ENCODE data around the gene PPP2R5E. TPM values are rescaled to one million over a fixed set of nuclear protein-coding genes. Genes with fewer than 3 reads are reported as not detected.

Gene PPP2R5E
- polyA plus RNA-seq, 3 donors: 8.9 to 26.3 (median 15.1) TPM

GRCh38 chr14:63543826-63544406 lies 739 bp upstream of the PPP2R5E start:
- Mint-ChIP-seq H3K27ac (peak overlapping the region; percentile 89 to 95 (median 92)), H3K9me3 (no peaks in the 10 kb centered on the region), H3K27me3 (ENCODE audit: low read depth in 3 of 3) (peaks cover 0 to 4% (median 2%) of the 10 kb centered on the region in 3 donors), H3K4me1 (peaks cover 28% of the 10 kb centered on the region), H3K4me3 (peak overlapping the region; percentile 92 to 94), H3K36me3 (peaks cover 9 to 10% of the 10 kb centered on the region in 2 donors)
- Histone ChIP-seq H3K27me3 (ENCODE audit: control insufficient read depth in 2 of 2, insufficient read depth in 2 of 2, low read length in 2 of 2) (no peaks in the 10 kb centered on the region), H3K79me2 (ENCODE audit: insufficient read depth, low read length) (peaks cover 42% of the 10 kb centered on the region), H3K36me3 (replicated peaks in 1 of 2; ENCODE audit: control insufficient read depth in 1 of 2, insufficient read depth in 2 of 2, low read length in 2 of 2) (peaks cover 6 to 11% of the 10 kb centered on the region in 2 donors), H3K27ac (ENCODE audit: low read depth in 1 of 2, low read length in 2 of 2) (peak overlapping the region; percentile 76 to 96), H3K4me2 (replicated peaks; ENCODE audit: extremely low read depth, low read length, poor library complexity, severe bottlenecking) (peak overlapping the region; percentile 97), H4K20me1 (ENCODE audit: insufficient read depth, low read length) (peaks cover 20% of the 10 kb centered on the region), H2AFZ (ENCODE audit: insufficient read depth, low read depth, low read length, poor library complexity, severe bottlenecking) (peak overlapping the region; percentile 87), H3K4me1 (ENCODE audit: control insufficient read depth in 1 of 2, insufficient read depth in 2 of 2, low read length in 2 of 2) (peaks cover 12 to 26% of the 10 kb centered on the region in 2 donors), H3K9ac (ENCODE audit: insufficient read depth, low read length, poor library complexity, severe bottlenecking) (peak overlapping the region; percentile 96), H3K4me3 (replicated peaks in 1 of 3; ENCODE audit: low read depth in 2 of 3, low read length in 3 of 3) (peak overlapping the region; percentile 56 to 99 (median 86)), H3K9me3 (replicated peaks in 1 of 2; ENCODE audit: control insufficient read depth in 1 of 2, insufficient read depth in 1 of 2, low read length in 2 of 2) (no peaks in the 10 kb centered on the region)
- intact Hi-C loops (cut with micrococcal nuclease): loop anchor here (1.0 to 5.0 kb wide), 2 partner anchors 98 kb away; partner anchors contain the start of gene WDR89 (in 1 of the 2)
- WGBS (ENCODE audit: insufficient coverage): under 1% methylated on average over 13 of the region's 22 CpGs
- DNase-seq: peak in 1 of 3 donors; percentile 5
- no peak for TF ChIP-seq CTCF (IDR thresholded peaks at IDR 0.05)

DNA sequence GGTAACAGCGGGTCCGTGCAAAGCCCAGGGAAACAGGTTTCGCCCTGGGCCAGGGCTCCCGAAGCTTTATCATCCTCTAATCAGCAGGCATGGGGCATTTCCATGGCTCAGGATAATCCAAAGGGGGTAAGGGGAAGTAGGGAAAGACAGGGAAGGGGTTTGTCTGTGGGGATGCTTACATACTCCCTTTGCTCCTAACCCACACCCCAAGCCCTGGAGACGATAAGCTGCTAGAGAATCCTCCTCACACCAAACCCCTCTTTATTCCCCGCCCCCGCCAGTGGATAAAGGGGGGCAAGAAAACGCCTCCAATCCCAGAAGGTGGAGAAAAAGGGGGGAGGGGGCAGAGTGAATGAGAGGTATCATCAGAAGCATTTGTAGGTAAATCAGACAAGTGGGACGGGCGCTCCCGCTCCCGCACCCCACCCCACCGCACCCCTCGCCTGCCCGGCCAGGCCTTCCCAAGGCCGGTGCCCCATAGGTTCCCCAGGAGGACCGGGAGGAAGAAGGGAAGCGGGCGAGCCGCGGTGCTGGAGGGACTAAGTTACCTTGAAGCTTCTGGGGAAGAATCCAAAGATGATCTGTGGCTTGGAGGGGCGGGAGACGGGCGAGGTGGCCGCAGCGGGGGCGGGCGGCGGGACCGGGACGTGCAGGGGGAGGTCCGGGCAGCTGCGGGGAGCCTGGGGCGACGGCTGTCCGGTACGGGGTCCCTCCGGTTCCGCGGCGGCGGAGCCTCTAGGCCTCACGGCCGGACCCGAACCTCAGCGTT lies 762 bp downstream of the PPP2R5E start:
- Histone ChIP-seq H3K27ac (ENCODE audit: low read depth in 1 of 2, low read length in 2 of 2) (peak overlapping the region; percentile 49 to 96), H3K27me3 (ENCODE audit: control insufficient read depth in 2 of 2, insufficient read depth in 2 of 2, low read length in 2 of 2) (no peaks in the 10 kb centered on the region), H3K9me3 (replicated peaks in 1 of 2; ENCODE audit: control insufficient read depth in 1 of 2, insufficient read depth in 1 of 2, low read length in 2 of 2) (no peaks in the 10 kb centered on the region), H3K79me2 (ENCODE audit: insufficient read depth, low read length) (peaks cover 47% of the 10 kb centered on the region), H3K4me2 (replicated peaks; ENCODE audit: extremely low read depth, low read length, poor library complexity, severe bottlenecking) (peak overlapping the region; percentile 97), H2AFZ (ENCODE audit: insufficient read depth, low read depth, low read length, poor library complexity, severe bottlenecking) (peak overlapping the region; percentile 87), H4K20me1 (ENCODE audit: insufficient read depth, low read length) (peaks cover 25% of the 10 kb centered on the region), H3K4me1 (ENCODE audit: control insufficient read depth in 1 of 2, insufficient read depth in 2 of 2, low read length in 2 of 2) (peaks cover 12 to 26% of the 10 kb centered on the region in 2 donors), H3K9ac (ENCODE audit: insufficient read depth, low read length, poor library complexity, severe bottlenecking) (peak overlapping the region; percentile 96), H3K36me3 (replicated peaks in 1 of 2; ENCODE audit: control insufficient read depth in 1 of 2, insufficient read depth in 2 of 2, low read length in 2 of 2) (peaks cover 14 to 26% of the 10 kb centered on the region in 2 donors), H3K4me3 (replicated peaks in 1 of 3; ENCODE audit: low read depth in 2 of 3, low read length in 3 of 3) (peak overlapping the region; percentile 86 to 99 (median 90))
- H3K4me3 Mint-ChIP-seq: peak overlapping the region; percentile 92 to 94
- H3K27me3 Mint-ChIP-seq (ENCODE audit: low read depth in 3 of 3): peaks cover 0 to 2% (median 1%) of the 10 kb centered on the region in 3 donors
- under 1% methylated on average over 27 of the region's 46 CpGs for WGBS (ENCODE audit: insufficient coverage)
- peak overlapping the region in 6 of 7 donors; percentile 78 to 95 (median 92) for H3K27ac Mint-ChIP-seq
- TF ChIP-seq CTCF (IDR thresholded peaks at IDR 0.05): no peak
- intact Hi-C loops (cut with micrococcal nuclease): loop anchor here in 1 of 2 donors (5.0 kb wide), 1 partner anchor 100 kb away; the partner anchor contains the start of gene WDR89
- H3K36me3 Mint-ChIP-seq: peaks cover 15 to 24% of the 10 kb centered on the region in 2 donors
- H3K9me3 Mint-ChIP-seq: no peaks in the 10 kb centered on the region
- H3K4me1 Mint-ChIP-seq: peaks cover 28% of the 10 kb centered on the region
- DNase-seq: peak in 2 of 3 donors; percentile 14 to 17
